Measurements from ENCODE around the gene ELMO3. TPM values are rescaled to one million over a fixed set of nuclear protein-coding genes. Genes with fewer than 3 reads are reported as not detected.

ELMO3 gene
- total RNA-seq, 1 donor from 2014 or later = 6.9 TPM

- H3K4me1 Mint-ChIP-seq = peaks cover 32% of the 10 kb centered on the region
- peaks cover 71% of the 10 kb centered on the region for H3K27me3 Mint-ChIP-seq
- no peak overlapping the region for H3K4me3 Mint-ChIP-seq
- ATAC-seq (ENCODE audit: low read depth) (no peak), DNase-seq (no peak)
- H3K27ac Mint-ChIP-seq = no peak overlapping the region
- no peak for TF ChIP-seq CTCF (IDR thresholded peaks at IDR 0.05)
- ChIA-PET CTCF (interaction anchor here (2.9 kb wide), 1 partner anchor 14 kb away, joined by 9 read pairs; no protein-coding TSS in a partner anchor), POLR2A (interaction anchor here (1.4 kb wide), 1 partner anchor 8 kb away, joined by 3 read pairs; no protein-coding TSS in a partner anchor)
- intact Hi-C loops (cut with micrococcal nuclease) = no loop called here
- H3K36me3 Mint-ChIP-seq (ENCODE audit: low read depth) = no peaks in the 10 kb centered on the region
- no peaks in the 10 kb centered on the region for H3K9me3 Mint-ChIP-seq
These were observed 29.9 kb upstream of the ELMO3 start for GRCh38 chr16:67169011-67169451.

- H3K36me3 Mint-ChIP-seq (ENCODE audit: low read depth) = no peaks in the 10 kb centered on the region
- DNase-seq = no peak
- ATAC-seq (ENCODE audit: low read depth) = no peak
- no peak overlapping the region for H3K27ac Mint-ChIP-seq
- no peak for TF ChIP-seq CTCF (IDR thresholded peaks at IDR 0.05)
- peaks cover 69% of the 10 kb centered on the region for H3K27me3 Mint-ChIP-seq
- peaks cover 32% of the 10 kb centered on the region for H3K4me1 Mint-ChIP-seq
- ChIA-PET CTCF (interaction anchor here (1.0 to 2.9 kb wide), 2 partner anchors 13 to 14 kb away, joined by 3 to 9 read pairs; no protein-coding TSS in a partner anchor), POLR2A (interaction anchor here (1.4 kb wide), 1 partner anchor 9 kb away, joined by 3 read pairs; no protein-coding TSS in a partner anchor)
- peak overlapping the region; percentile 70 for H3K4me3 Mint-ChIP-seq
- H3K9me3 Mint-ChIP-seq = no peaks in the 10 kb centered on the region
- intact Hi-C loops (cut with micrococcal nuclease) = no loop called here
These were observed 29.2 kb upstream of the ELMO3 start for GRCh38 chr16:67169642-67170167.

- Mint-ChIP-seq H3K27me3 (peaks cover 64% of the 10 kb centered on the region), H3K27ac (no peak within 1 kb of the TSS), H3K9me3 (no peaks in the 10 kb centered on the region), H3K4me3 (peak within 1 kb of the TSS; percentile 70), H3K4me1 (peaks cover 27% of the 10 kb centered on the region), H3K36me3 (ENCODE audit: low read depth) (no peaks in the 10 kb centered on the region)
- TF ChIP-seq CTCF (IDR thresholded peaks at IDR 0.05) = no peak
- CTCF ChIA-PET = interaction anchor here (1.0 to 2.9 kb wide), 2 partner anchors 14 to 15 kb away, joined by 3 to 9 read pairs; no protein-coding TSS in a partner anchor
- ATAC-seq (ENCODE audit: low read depth) = peak; percentile 29
- intact Hi-C loops (cut with micrococcal nuclease) = no loop called here
- POLR2A ChIA-PET = interaction anchor here (0.6 to 1.4 kb wide), 2 partner anchors 10 to 16 kb away, joined by 3 to 4 read pairs; no protein-coding TSS in a partner anchor
- DNase-seq = no peak
These were observed 28.6 kb upstream of the ELMO3 start, which contains the start of gene NOL3 for GRCh38 chr16:67170168-67170948. NOL3 (plus strand) TSS chr16:67170538.

- intact Hi-C loops (cut with micrococcal nuclease) = no loop called here
- Mint-ChIP-seq H3K4me3 (peak overlapping the region; percentile 38), H3K27ac (no peak overlapping the region), H3K36me3 (ENCODE audit: low read depth) (no peaks in the 10 kb centered on the region), H3K4me1 (peaks cover 27% of the 10 kb centered on the region), H3K27me3 (peaks cover 65% of the 10 kb centered on the region), H3K9me3 (no peaks in the 10 kb centered on the region)
- DNase-seq (no peak), ATAC-seq (ENCODE audit: low read depth) (no peak)
- CTCF ChIA-PET = interaction anchor here (2.9 kb wide), 1 partner anchor 16 kb away, joined by 9 read pairs; no protein-coding TSS in a partner anchor
- POLR2A ChIA-PET = no interaction called here
- no peak for TF ChIP-seq CTCF (IDR thresholded peaks at IDR 0.05)
These were observed 27.8 kb upstream of the ELMO3 start for GRCh38 chr16:67170949-67171649.

Measured in activated B cell treated with CpG ODN at 0.5 μM for 24 hours (primary cell).